Mammary microvascular endothelial cell (primary cell): ENCODE data around the gene GAB3. TPM values are rescaled to one million over a fixed set of nuclear protein-coding genes. Genes with fewer than 3 reads are reported as not detected.

Experiments used
- total RNA-seq: library from RNA; depleted of rRNA; stranded (reverse); fragments of >200 nt; gene quantifications from 2 replicates; pipeline ENCODE4 v1.2.3, GENCODE V29; 2015

Gene GAB3
- total RNA-seq = 3.5 and 3.6 TPM in 2 replicates

GRCh38 chrX:154750301-154751202 is at the start of gene GAB3:
TSS of gene GAB3 (minus strand) at chrX:154751077. CDS start at chrX:154751025, 52 bp downstream.

GRCh38 chrX:154762537-154763296 is 11.8 kb upstream of the GAB3 start, which contains the start of gene DKC1:
TSS of gene DKC1 (plus strand) at chrX:154762864. CDS start at chrX:154762966, 102 bp downstream.

GRCh38 chrX:154653413-154653812 is 97.5 kb downstream of the GAB3 start, which contains the start of gene CTAG2:
TSS of gene CTAG2 (minus strand) at chrX:154653579. CDS start at chrX:154653515, 64 bp downstream.

Other genes starting within 250 kb of the GAB3 start
- 26.4 and 27.4 TPM in 2 replicates for gene FAM3A, start 234.8 kb downstream of the GAB3 start, total RNA-seq
- gene G6PD, start 204.2 kb downstream of the GAB3 start, total RNA-seq = 75.2 and 82.4 TPM in 2 replicates
- gene IKBKG, start 203.5 kb downstream of the GAB3 start, total RNA-seq = 17.9 and 41.4 TPM in 2 replicates
- gene CTAG1A, start 165.9 kb downstream of the GAB3 start, total RNA-seq = not detected in 2 replicates
- not detected in 2 replicates for gene CTAG1B, start 131.8 kb downstream of the GAB3 start, total RNA-seq
- not detected in 2 replicates for gene CTAG2, start 97.5 kb downstream of the GAB3 start, total RNA-seq
- gene DKC1, start 11.8 kb upstream of the GAB3 start, total RNA-seq = 40.6 and 46.9 TPM in 2 replicates
- gene MPP1, start 54.4 kb upstream of the GAB3 start, total RNA-seq = 25.9 and 28.7 TPM in 2 replicates
- not detected in 2 replicates for gene SMIM9, start 83.6 kb upstream of the GAB3 start, total RNA-seq
- 4.9 and 6.1 TPM in 2 replicates for gene F8A1, start 135.3 kb upstream of the GAB3 start, total RNA-seq